ENCODE data around the gene RUSC1.

DNA sequence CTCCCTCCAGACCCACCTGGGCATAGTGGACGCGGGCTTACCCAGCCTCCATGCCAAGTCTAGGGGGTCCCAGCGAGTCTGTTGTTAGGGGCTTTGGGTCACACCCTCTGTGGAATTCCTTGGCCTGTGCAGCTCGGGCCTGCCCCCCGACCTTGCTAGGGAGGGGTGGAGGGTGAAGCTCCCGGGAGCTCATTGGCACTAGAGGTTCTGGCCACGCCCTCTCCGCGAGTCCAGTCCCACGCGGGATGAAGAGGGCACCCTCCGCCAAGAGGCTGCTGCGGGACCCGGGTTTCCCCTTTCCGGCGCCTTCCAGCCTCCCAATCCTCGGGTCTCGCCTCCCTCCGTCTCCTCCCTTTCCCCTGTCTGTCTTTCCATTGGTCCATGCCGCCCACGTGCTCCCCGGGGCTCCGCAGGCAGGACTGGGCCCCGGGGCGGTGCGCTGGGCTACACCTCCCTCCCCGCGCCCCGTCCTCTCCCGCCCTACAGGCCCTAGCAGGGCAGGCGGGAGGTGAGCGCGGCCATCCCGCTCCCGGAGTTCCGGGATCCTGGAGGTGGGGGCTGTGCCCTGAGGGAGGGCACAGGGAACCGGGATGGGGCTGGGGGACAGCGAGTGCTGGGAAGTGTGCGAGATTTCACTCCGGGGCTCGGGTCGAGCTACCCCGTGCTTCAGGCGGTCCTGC is 3.5 kb downstream of the RUSC1 start:
- TF ChIP-seq, protein P1, sequence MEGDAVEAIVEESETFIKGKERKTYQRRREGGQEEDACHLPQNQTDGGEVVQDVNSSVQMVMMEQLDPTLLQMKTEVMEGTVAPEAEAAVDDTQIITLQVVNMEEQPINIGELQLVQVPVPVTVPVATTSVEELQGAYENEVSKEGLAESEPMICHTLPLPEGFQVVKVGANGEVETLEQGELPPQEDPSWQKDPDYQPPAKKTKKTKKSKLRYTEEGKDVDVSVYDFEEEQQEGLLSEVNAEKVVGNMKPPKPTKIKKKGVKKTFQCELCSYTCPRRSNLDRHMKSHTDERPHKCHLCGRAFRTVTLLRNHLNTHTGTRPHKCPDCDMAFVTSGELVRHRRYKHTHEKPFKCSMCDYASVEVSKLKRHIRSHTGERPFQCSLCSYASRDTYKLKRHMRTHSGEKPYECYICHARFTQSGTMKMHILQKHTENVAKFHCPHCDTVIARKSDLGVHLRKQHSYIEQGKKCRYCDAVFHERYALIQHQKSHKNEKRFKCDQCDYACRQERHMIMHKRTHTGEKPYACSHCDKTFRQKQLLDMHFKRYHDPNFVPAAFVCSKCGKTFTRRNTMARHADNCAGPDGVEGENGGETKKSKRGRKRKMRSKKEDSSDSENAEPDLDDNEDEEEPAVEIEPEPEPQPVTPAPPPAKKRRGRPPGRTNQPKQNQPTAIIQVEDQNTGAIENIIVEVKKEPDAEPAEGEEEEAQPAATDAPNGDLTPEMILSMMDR (conservative IDR thresholded peaks at IDR 0.05; ENCODE audit: low read depth, low read length): no peak
- no peak for TF ChIP-seq EZH2 (IDR thresholded peaks at IDR 0.05; ENCODE audit: low read length, unreplicated experiment)
